Measurements from ENCODE around the gene SCAF1. TPM values are rescaled to one million over a fixed set of nuclear protein-coding genes. Genes with fewer than 3 reads are reported as not detected.

Gene SCAF1
- total RNA-seq, 1 donor from 2014 or later = 90.7 TPM

GRCh38 chr19:49681830-49682229 lies 39.8 kb downstream of the SCAF1 start:
- peaks cover 17% of the 10 kb centered on the region for H3K4me1 Mint-ChIP-seq (ENCODE audit: low read depth)
- no peak for DNase-seq (ENCODE audit: low spot score, unreplicated experiment)
- H3K4me3 Mint-ChIP-seq (ENCODE audit: low read depth) = no peak overlapping the region
- H3K9me3 Mint-ChIP-seq (ENCODE audit: low read depth) = no peaks in the 10 kb centered on the region
- no peak overlapping the region for H3K27ac Mint-ChIP-seq
- H3K27me3 Mint-ChIP-seq = no peaks in the 10 kb centered on the region
- peaks cover 22% of the 10 kb centered on the region for H3K36me3 Mint-ChIP-seq (ENCODE audit: insufficient read depth)
- no peak for TF ChIP-seq CTCF (IDR thresholded peaks at IDR 0.05; ENCODE audit: unreplicated experiment)

GRCh38 chr19:49682274-49682673 lies 40.3 kb downstream of the SCAF1 start:
- DNase-seq (ENCODE audit: low spot score, unreplicated experiment) = no peak
- H3K27me3 Mint-ChIP-seq = no peaks in the 10 kb centered on the region
- H3K36me3 Mint-ChIP-seq (ENCODE audit: insufficient read depth) = peaks cover 24% of the 10 kb centered on the region
- TF ChIP-seq CTCF (IDR thresholded peaks at IDR 0.05; ENCODE audit: unreplicated experiment) = no peak
- H3K4me1 Mint-ChIP-seq (ENCODE audit: low read depth) = peaks cover 17% of the 10 kb centered on the region
- no peak overlapping the region for H3K4me3 Mint-ChIP-seq (ENCODE audit: low read depth)
- H3K27ac Mint-ChIP-seq = no peak overlapping the region
- H3K9me3 Mint-ChIP-seq (ENCODE audit: low read depth) = no peaks in the 10 kb centered on the region

- H3K27ac Mint-ChIP-seq = no peak overlapping the region
Measured at GRCh38 chr19:49683814-49684250, 41.8 kb downstream of the SCAF1 start.

GRCh38 chr19:49684251-49684982 lies 42.4 kb downstream of the SCAF1 start:
- no peak for DNase-seq (ENCODE audit: low spot score, unreplicated experiment)
- Mint-ChIP-seq H3K36me3 (ENCODE audit: insufficient read depth) (peaks cover 25% of the 10 kb centered on the region), H3K9me3 (ENCODE audit: low read depth) (no peaks in the 10 kb centered on the region), H3K4me3 (ENCODE audit: low read depth) (no peak overlapping the region), H3K27me3 (no peaks in the 10 kb centered on the region), H3K27ac (no peak overlapping the region), H3K4me1 (ENCODE audit: low read depth) (peaks cover 11% of the 10 kb centered on the region)
- TF ChIP-seq CTCF (IDR thresholded peaks at IDR 0.05; ENCODE audit: unreplicated experiment) = peak; percentile 38

More at GRCh38 chr19:49683814-49684250, 41.8 kb downstream of the SCAF1 start:
- DNase-seq (ENCODE audit: low spot score, unreplicated experiment) = no peak
- no peaks in the 10 kb centered on the region for H3K27me3 Mint-ChIP-seq
- H3K4me3 Mint-ChIP-seq (ENCODE audit: low read depth) = no peak overlapping the region
- TF ChIP-seq CTCF (IDR thresholded peaks at IDR 0.05; ENCODE audit: unreplicated experiment) = no peak
- H3K4me1 Mint-ChIP-seq (ENCODE audit: low read depth) = peaks cover 11% of the 10 kb centered on the region
- H3K9me3 Mint-ChIP-seq (ENCODE audit: low read depth) = no peaks in the 10 kb centered on the region
- H3K36me3 Mint-ChIP-seq (ENCODE audit: insufficient read depth) = peaks cover 25% of the 10 kb centered on the region

- H3K4me1 Mint-ChIP-seq (ENCODE audit: low read depth) = peaks cover 7% of the 10 kb centered on the region
Measured at GRCh38 chr19:49684983-49685553, 43.1 kb downstream of the SCAF1 start.

More at GRCh38 chr19:49684983-49685553, 43.1 kb downstream of the SCAF1 start:
- no peak overlapping the region for H3K4me3 Mint-ChIP-seq (ENCODE audit: low read depth)
- H3K9me3 Mint-ChIP-seq (ENCODE audit: low read depth) = no peaks in the 10 kb centered on the region
- DNase-seq (ENCODE audit: low spot score, unreplicated experiment) = no peak
- peaks cover 25% of the 10 kb centered on the region for H3K36me3 Mint-ChIP-seq (ENCODE audit: insufficient read depth)
- TF ChIP-seq CTCF (IDR thresholded peaks at IDR 0.05; ENCODE audit: unreplicated experiment) = no peak
- H3K27me3 Mint-ChIP-seq = no peaks in the 10 kb centered on the region
- H3K27ac Mint-ChIP-seq = no peak overlapping the region
